ENCODE data around the gene ITIH4. TPM values are rescaled to one million over a fixed set of nuclear protein-coding genes. Genes with fewer than 3 reads are reported as not detected.

Gene ITIH4
- total RNA-seq, 3 donors from 2014 or later (not counting 1 experiment from before 2014, with no cell fraction given) = 28.2 to 33.0 (median 32.8) TPM

- no peak for ATAC-seq
- intact Hi-C loops (cut with micrococcal nuclease) = no loop called here
- Histone ChIP-seq H3K4me1 (ENCODE audit: control insufficient read depth, insufficient read depth, low read length) (peaks cover 66% of the 10 kb centered on the region), H3K4me3 (ENCODE audit: low read length) (no peak overlapping the region), H3K27me3 (ENCODE audit: control insufficient read depth, insufficient read depth, low read length) (no peaks in the 10 kb centered on the region), H3K9me3 (ENCODE audit: control insufficient read depth, insufficient read depth, low read length) (no peaks in the 10 kb centered on the region), H3K27ac (ENCODE audit: low read length) (peak overlapping the region; percentile 73), H3K36me3 (ENCODE audit: control insufficient read depth, insufficient read depth, low read length) (peaks cover 20% of the 10 kb centered on the region)
- no peak for TF ChIP-seq CTCF (IDR thresholded peaks at IDR 0.05)
- WGBS (ENCODE audit: insufficient coverage) = 59% methylated on average over 2 of the region's 2 CpGs
- H3K36me3 Mint-ChIP-seq = no peaks in the 10 kb centered on the region
- H3K9me3 Mint-ChIP-seq = no peaks in the 10 kb centered on the region
- peak overlapping the region; percentile 61 for H3K4me3 Mint-ChIP-seq
- H3K27me3 Mint-ChIP-seq (ENCODE audit: low read depth in 2 of 2) = no peaks in the 10 kb centered on the region
- no peak for DNase-seq
- peak overlapping the region in 1 of 2 donors; percentile 38 for H3K27ac Mint-ChIP-seq
- H3K4me1 Mint-ChIP-seq = peaks cover 51 to 75% of the 10 kb centered on the region in 2 donors
Measured at GRCh38 chr3:52839268-52839575, 8.8 kb upstream of the ITIH4 start.

GRCh38 chr3:52838561-52839267 lies 8.2 kb upstream of the ITIH4 start:
- H3K4me3 Mint-ChIP-seq = peak overlapping the region; percentile 61
- peak; percentile 34 to 52 for DNase-seq
- peaks cover 20% of the 10 kb centered on the region for H3K36me3 ChIP-seq (ENCODE audit: control insufficient read depth, insufficient read depth, low read length)
- H3K27me3 ChIP-seq (ENCODE audit: control insufficient read depth, insufficient read depth, low read length) = no peaks in the 10 kb centered on the region
- peak overlapping the region; percentile 73 for H3K27ac ChIP-seq (ENCODE audit: low read length)
- H3K9me3 ChIP-seq (ENCODE audit: control insufficient read depth, insufficient read depth, low read length) = no peaks in the 10 kb centered on the region
- ATAC-seq = peak; percentile 64 to 88 (median 68)
- no peaks in the 10 kb centered on the region for H3K9me3 Mint-ChIP-seq
- no peak for TF ChIP-seq CTCF (IDR thresholded peaks at IDR 0.05)
- WGBS (ENCODE audit: insufficient coverage) = 42% methylated on average over 8 of the region's 8 CpGs
- H3K4me1 ChIP-seq (ENCODE audit: control insufficient read depth, insufficient read depth, low read length) = peaks cover 66% of the 10 kb centered on the region
- no peaks in the 10 kb centered on the region for H3K36me3 Mint-ChIP-seq
- H3K27me3 Mint-ChIP-seq (ENCODE audit: low read depth in 2 of 2) = no peaks in the 10 kb centered on the region
- peaks cover 51 to 73% of the 10 kb centered on the region in 2 donors for H3K4me1 Mint-ChIP-seq
- H3K4me3 ChIP-seq (ENCODE audit: low read length) = no peak overlapping the region
- intact Hi-C loops (cut with micrococcal nuclease) = no loop called here
- H3K27ac Mint-ChIP-seq = peak overlapping the region in 1 of 2 donors; percentile 38

DNA sequence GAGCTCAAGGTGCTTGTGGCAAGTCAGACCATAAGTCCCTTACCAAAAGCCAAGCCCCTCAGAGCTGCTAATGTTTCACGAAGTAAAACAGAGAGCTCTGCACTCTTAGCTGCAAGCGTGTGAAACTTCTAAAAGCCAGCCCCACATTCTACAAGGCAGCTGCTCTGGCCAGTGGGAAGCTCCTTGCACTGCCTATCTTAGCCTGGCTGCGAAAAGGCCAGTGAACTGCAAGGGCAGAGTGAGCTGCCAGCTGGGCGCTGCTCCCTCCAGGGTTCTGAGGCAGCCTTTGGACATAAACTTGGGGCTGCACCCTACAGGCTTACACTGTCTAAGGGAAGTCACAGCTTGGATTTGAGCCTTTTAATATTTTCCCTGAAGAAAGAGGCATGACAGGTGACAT lies 6.5 kb upstream of the ITIH4 start:
- 77% methylated on average over 4 of the region's 4 CpGs for WGBS (ENCODE audit: insufficient coverage)
- Mint-ChIP-seq H3K4me3 (no peak overlapping the region), H3K9me3 (no peaks in the 10 kb centered on the region), H3K27ac (peak overlapping the region; percentile 72 to 74), H3K27me3 (ENCODE audit: low read depth in 2 of 2) (no peaks in the 10 kb centered on the region), H3K4me1 (peaks cover 49 to 71% of the 10 kb centered on the region in 2 donors), H3K36me3 (no peaks in the 10 kb centered on the region)
- ATAC-seq (no peak), DNase-seq (no peak)
- Histone ChIP-seq H3K9me3 (ENCODE audit: control insufficient read depth, insufficient read depth, low read length) (no peaks in the 10 kb centered on the region), H3K27me3 (ENCODE audit: control insufficient read depth, insufficient read depth, low read length) (no peaks in the 10 kb centered on the region), H3K4me3 (ENCODE audit: low read length) (no peak overlapping the region), H3K36me3 (ENCODE audit: control insufficient read depth, insufficient read depth, low read length) (peaks cover 8% of the 10 kb centered on the region), H3K27ac (ENCODE audit: low read length) (no peak overlapping the region), H3K4me1 (ENCODE audit: control insufficient read depth, insufficient read depth, low read length) (peaks cover 63% of the 10 kb centered on the region)
- TF ChIP-seq CTCF (IDR thresholded peaks at IDR 0.05) = no peak
- intact Hi-C loops (cut with micrococcal nuclease) = no loop called here

- Histone ChIP-seq H3K9me3 (ENCODE audit: control insufficient read depth, insufficient read depth, low read length) (no peaks in the 10 kb centered on the region), H3K4me1 (ENCODE audit: control insufficient read depth, insufficient read depth, low read length) (peaks cover 58% of the 10 kb centered on the region), H3K4me3 (ENCODE audit: low read length) (no peak overlapping the region), H3K27ac (ENCODE audit: low read length) (peak overlapping the region; percentile 1), H3K27me3 (ENCODE audit: control insufficient read depth, insufficient read depth, low read length) (no peaks in the 10 kb centered on the region), H3K36me3 (ENCODE audit: control insufficient read depth, insufficient read depth, low read length) (peaks cover 6% of the 10 kb centered on the region)
- Mint-ChIP-seq H3K4me3 (peak overlapping the region; percentile 68), H3K27ac (peak overlapping the region; percentile 72 to 74), H3K27me3 (ENCODE audit: low read depth in 2 of 2) (no peaks in the 10 kb centered on the region), H3K4me1 (peaks cover 43 to 66% of the 10 kb centered on the region in 2 donors), H3K36me3 (no peaks in the 10 kb centered on the region), H3K9me3 (no peaks in the 10 kb centered on the region)
- DNase-seq (no peak), ATAC-seq (no peak)
- intact Hi-C loops (cut with micrococcal nuclease) = no loop called here
- no peak for TF ChIP-seq CTCF (IDR thresholded peaks at IDR 0.05)
- 81% methylated on average over 5 of the region's 5 CpGs for WGBS (ENCODE audit: insufficient coverage)
Measured at GRCh38 chr3:52836471-52836845, 6.0 kb upstream of the ITIH4 start.

Data from natural killer cell (primary cell).